Fibroblast of pulmonary artery (primary cell): ENCODE results near the gene RGMB.

ENCODE experiments used
- DNase-seq: peaks from one replicate; pipeline ENCODE4 v3.0.0-alpha.2; 2010; ENCODE audit warnings: low read depth
- H3K4me3 ChIP-seq: replicated peaks from 2 replicates; pipeline ENCODE4 v1.5.1; 2011; ENCODE audit warnings: low read depth, mild to moderate bottlenecking, control low read depth, low read length, moderate library complexity
- TF ChIP-seq, protein P1 (sequence below): IDR thresholded peaks from 2 replicates; pipeline ENCODE4 v1.5.1; 2011; ENCODE audit warnings: mild to moderate bottlenecking, control low read depth, low read length, inconsistent platforms; ENCODE audit errors: missing control alignments

The RGMB gene

DNA sequence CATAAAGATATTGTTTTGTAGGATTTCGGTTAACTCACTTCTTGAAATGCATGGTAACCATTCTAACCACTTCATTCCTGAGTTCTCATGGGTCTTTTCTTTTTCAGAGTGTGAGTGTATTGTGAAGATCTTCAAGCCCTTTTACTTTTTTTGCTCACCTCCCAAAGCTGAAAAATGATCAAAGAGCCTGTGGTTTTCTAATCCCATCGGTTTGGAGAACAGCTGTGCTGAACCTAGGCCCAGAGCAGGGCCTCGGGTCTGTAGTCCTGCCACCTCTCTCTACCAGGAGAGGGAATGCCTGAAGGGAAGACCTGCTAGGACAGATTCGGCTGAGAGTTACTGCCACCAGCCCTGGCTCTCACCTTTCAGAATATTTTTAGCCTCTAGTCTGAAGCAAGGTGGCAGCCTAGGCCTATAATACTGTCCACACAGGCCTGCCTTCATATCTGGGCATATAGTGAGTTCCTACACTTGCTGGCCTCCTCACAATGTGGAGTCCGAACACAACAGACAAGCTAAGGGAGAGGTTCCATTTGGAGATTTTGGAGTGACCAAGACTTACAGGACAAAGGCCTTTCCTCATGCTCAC lies 13.8 kb downstream of the RGMB start:
- H3K4me3 ChIP-seq = no peak overlapping the region
- no peak for DNase-seq
- TF ChIP-seq, protein P1, sequence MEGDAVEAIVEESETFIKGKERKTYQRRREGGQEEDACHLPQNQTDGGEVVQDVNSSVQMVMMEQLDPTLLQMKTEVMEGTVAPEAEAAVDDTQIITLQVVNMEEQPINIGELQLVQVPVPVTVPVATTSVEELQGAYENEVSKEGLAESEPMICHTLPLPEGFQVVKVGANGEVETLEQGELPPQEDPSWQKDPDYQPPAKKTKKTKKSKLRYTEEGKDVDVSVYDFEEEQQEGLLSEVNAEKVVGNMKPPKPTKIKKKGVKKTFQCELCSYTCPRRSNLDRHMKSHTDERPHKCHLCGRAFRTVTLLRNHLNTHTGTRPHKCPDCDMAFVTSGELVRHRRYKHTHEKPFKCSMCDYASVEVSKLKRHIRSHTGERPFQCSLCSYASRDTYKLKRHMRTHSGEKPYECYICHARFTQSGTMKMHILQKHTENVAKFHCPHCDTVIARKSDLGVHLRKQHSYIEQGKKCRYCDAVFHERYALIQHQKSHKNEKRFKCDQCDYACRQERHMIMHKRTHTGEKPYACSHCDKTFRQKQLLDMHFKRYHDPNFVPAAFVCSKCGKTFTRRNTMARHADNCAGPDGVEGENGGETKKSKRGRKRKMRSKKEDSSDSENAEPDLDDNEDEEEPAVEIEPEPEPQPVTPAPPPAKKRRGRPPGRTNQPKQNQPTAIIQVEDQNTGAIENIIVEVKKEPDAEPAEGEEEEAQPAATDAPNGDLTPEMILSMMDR = no peak

DNA sequence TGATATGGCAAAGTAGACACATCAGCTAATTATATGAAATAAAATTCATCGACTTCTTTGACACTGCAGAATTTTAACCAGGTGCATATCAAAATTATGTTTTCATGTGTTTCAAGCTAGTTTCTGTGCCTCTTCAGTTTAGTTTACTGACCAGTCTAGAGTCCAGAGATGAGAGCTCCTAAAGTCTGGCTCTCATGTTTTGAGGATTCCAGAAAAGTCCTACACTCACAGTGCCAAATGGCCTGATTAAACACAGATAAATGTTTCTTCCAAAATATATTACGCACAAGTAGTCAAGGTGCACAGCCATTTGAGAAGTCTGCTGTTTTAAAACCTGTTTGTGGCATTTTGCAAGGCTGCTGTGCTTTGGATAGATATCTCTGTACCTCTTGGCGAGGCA lies 15.6 kb downstream of the RGMB start:
- no peak overlapping the region for H3K4me3 ChIP-seq
- no peak for DNase-seq
- TF ChIP-seq, protein P1 = no peak

DNA sequence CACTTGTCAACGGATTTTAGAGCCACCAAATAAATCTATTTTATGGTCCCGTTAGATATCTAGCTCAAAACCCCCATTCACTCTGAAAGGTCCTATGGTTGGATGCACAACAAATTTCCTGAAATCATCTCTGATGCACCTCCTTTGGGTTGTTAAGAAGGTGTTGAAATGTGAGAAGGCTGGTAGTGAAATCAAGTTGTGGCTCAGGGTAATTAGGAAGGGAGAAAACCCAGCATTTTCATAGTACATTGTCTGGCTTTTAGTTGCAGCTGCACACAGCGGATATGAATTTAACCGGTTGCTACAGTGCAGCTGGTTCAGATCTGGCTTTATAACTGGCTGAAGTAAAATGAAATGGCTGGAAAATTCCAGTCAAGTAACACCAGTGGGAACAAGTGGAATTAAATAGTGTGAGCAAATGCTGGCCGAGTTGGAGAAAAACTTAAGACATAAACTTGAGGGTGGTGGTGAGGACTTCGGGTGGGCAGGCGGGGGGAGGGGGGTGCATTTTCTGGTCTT lies 17.6 kb downstream of the RGMB start:
- DNase-seq = no peak
- TF ChIP-seq, protein P1 = no peak

DNA sequence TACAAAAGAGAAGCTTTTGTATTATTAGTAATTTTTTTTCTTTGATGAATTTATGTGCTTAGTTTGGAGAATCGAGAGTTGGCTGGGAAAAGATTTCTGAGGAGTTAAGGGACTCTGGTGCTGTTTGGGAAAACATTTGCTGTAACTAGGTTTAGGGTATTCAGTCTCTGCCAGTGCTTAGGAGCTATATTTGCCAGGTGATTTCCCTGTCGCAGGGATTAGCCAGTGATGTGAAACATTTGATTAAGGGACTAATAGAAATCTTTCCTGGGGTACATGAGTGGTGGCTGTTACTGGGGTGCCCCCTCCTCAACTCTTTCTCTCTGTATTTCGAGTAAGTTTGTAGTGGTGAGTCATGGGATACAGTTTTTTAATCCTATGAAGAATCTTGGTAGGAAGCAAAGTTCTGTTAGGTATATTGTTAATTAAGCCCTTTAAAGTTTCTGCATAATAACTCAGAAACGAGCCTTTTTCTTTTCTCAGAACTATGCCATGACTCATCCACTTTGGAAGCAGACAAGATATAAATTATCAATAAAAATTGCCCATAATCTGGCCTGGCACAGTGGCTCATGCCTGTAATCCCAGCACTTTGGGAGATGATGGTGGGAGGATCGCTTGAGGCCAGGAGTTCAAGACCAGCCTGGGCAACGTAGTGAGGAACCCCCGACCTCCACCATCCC lies 18.6 kb downstream of the RGMB start:
- no peak overlapping the region for H3K4me3 ChIP-seq
- TF ChIP-seq, protein P1 = no peak
- DNase-seq = no peak

More for the DNA sequence above, 17.6 kb downstream of the RGMB start:
- H3K4me3 ChIP-seq = no peak overlapping the region

DNA sequence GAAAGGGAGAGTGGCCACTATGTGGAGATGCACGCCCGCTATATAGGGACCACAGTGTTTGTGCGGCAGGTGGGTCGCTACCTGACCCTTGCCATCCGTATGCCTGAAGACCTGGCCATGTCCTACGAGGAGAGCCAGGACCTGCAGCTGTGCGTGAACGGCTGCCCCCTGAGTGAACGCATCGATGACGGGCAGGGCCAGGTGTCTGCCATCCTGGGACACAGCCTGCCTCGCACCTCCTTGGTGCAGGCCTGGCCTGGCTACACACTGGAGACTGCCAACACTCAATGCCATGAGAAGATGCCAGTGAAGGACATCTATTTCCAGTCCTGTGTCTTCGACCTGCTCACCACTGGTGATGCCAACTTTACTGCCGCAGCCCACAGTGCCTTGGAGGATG lies 19.8 kb downstream of the RGMB start:
- TF ChIP-seq, protein P1 = no peak
- no peak overlapping the region for H3K4me3 ChIP-seq
- no peak for DNase-seq

DNA sequence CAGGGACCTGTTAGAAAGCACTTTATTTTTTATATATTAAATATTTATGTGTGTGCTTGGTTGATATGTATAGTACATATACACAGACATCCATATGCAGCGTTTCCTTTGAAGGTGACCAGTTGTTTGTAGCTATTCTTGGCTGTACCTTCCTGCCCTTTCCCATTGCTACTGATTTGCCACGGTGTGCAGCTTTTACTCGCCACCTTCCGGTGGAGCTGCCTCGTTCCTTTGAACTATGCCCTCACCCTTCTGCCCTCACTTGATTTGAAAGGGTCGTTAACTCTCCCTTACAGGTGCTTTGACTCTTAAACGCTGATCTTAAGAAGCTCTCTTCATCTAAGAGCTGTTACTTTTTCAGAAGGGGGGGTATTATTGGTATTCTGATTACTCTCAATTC lies 20.5 kb downstream of the RGMB start:
- DNase-seq = no peak
- H3K4me3 ChIP-seq = no peak overlapping the region
- TF ChIP-seq, protein P1 = no peak
